HL-60/S4 treated with retinoic acid at 250 ng/mL for 4 days and 3 days (cell line): ENCODE measurements around the gene SLC6A19.
"Not testable (repeated sequence)": the region's sequence is repeated elsewhere in the genome, so short reads cannot be mapped to it uniquely, and the experiment has no call there.

Source experiments
- in situ Hi-C: fragments of 300-500 bp; cut with MboI; formaldehyde crosslinking; loops from 2 replicates; pipeline ENCODE4 v1.7.0; 2022; ENCODE audit warnings: low sequenced_read_pairs

SLC6A19 gene

DNA sequence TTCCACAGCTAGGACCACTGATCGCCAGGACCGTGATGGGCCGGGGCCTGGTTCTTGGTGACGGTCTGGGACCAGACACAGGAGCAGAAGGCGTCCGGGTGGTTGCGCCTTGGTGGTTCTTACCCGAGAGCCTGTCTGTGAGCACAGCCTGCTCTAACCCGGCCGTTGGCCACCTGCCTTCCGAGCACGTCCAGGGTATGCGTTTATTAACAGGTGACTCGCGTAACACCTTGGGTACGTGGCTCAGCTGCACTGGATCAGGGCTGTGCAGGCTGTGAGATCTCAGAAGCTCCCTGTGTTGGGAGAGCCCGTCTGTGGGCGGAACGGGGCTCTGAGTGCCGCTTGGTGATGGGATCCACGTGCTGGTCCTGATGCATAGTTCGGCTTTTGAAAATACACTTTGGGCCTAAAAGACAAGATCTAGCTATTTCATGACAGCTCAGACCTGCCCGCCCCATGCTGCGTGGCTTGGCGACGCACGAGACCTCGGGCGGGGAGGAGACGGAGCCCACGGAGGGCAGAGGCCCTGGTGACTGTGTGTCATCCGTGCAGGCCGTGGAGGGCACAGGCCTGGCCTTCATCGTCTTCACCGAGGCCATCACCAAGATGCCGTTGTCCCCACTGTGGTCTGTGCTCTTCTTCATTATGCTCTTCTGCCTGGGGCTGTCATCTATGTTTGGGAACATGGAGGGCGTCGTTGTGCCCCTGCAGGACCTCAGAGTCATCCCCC, 17.1 kb downstream of the SLC6A19 start:
- in situ Hi-C loops, result no loop called here

DNA sequence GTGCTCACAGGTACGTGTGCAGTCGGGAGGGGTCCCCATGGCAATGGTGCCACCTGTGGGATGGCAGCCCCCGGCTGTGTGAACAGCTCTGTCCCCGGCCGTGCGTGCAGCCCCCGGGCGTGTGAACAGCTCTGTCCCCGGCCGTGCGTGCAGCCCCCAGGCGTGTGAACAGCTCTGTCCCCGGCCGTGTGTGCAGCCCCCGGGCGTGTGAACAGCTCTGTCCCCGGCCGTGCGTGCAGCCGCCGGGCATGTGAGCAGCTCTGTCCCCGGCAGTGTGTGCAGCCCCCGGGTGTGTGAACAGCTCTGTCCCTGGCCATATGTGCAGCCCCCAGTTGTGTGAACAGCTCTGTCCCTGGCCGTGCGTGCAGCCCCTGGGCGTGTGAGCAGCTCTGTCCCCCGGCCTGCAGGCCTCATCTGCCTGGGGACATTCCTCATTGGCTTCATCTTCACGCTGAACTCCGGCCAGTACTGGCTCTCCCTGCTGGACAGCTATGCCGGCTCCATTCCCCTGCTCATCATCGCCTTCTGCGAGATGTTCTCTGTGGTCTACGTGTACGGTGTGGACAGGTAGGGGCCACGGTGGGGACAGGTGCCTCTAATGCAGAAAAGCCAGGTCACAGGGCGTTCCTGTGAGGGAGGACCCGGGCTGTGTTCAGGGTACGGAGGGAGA, 17.8 kb downstream of the SLC6A19 start:
- in situ Hi-C loops, result no loop called here

DNA sequence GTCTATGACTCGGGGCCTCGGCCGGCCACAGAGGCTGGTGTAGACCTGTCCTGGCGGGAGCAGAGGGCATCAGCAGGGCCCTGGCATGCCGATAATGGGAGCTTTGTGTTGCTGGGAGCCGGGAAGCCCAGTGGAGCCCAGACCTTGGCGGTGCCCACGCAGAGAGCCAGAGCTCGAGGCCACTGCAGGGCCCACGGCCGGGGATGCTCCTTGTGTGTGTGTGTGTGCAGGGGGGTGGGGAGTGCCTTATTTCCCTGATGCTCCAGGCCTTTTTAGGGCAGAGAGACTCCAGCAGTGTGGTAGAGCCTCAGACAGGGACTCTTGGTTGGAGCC, 18.3 kb downstream of the SLC6A19 start:
- in situ Hi-C loops, result no loop called here

DNA sequence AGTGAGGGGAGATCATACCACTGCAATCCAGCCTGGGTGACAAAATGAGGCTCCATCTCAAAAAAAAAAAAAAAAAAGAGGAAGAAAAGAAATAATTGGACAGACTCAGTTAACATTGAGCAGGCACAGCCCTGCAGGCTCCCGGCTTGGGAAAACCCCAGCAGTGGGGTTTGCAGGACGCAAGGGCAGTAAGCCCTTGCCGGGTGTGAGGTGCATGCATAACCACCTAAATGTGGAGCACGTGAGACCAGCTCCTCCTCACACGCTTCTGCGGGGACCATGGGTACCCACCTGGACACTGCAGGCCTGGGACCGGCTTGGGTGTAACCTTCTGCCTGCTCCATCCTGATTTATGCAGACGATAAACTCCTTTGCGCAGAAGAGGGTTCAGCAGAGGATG, 19.0 kb downstream of the SLC6A19 start:
- in situ Hi-C loops, result no loop called here

DNA sequence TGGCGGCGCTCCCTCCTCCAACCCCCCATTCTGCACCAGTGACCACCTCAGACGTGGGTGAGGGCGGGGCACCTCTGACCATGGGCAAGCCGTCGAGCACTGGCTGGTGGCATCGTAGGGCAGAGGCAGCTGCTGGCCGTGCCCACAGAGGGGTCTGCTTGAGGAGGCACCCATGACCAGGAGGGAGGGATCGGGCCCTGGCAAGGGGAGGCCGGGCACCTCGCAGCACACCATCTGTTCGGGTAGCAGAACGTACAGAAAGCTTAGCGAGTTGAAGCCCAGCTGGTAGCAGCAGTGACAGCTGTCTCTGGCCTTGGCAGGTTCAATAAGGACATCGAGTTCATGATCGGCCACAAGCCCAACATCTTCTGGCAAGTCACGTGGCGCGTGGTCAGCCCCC, 19.4 kb downstream of the SLC6A19 start:
- in situ Hi-C loops, result no loop called here

DNA sequence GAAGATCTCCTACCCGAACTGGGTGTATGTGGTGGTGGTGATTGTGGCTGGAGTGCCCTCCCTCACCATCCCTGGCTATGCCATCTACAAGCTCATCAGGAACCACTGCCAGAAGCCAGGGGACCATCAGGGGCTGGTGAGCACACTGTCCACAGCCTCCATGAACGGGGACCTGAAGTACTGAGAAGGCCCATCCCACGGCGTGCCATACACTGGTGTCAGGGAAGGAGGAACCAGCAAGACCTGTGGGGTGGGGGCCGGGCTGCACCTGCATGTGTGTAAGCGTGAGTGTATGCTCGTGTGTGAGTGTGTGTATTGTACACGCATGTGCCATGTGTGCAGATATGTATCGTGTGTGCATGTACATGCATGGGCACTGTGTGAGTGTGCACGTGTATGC, 20.3 kb downstream of the SLC6A19 start:
- in situ Hi-C loops, result no loop called here

GRCh38 chr5:1222147-1222546, 20.8 kb downstream of the SLC6A19 start:
- in situ Hi-C loops, result no loop called here

DNA sequence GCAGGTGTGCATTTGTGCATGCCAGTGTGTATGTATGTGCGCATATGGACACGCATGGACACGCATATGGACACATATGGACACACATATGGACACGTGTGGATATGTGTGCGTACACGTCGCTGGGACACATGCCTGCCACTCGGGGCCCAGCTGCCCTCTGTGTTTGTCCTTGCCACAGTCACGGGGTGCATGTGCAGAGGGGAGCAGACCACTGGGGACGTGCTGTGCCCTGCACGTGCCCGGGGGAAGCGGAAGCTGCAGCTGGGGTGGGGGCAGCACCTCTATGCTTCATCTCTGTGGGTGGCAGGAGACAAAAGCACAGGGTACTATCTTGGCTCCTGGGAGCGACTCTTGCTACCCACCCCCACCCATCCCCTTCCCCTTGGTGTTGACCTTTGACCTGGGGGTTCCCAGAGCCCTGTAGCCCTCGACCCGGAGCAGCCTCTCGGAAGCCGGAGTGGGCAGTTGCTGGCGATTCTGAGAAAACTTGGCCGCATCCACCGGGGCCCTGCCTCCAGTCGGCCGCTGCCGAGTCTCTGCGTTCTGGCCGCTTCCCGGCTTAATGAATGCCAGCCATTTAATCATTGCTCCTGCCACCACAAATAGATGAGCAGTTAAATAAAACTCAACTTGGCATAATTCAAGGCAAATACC, 21.4 kb downstream of the SLC6A19 start:
- in situ Hi-C loops, result no loop called here

DNA sequence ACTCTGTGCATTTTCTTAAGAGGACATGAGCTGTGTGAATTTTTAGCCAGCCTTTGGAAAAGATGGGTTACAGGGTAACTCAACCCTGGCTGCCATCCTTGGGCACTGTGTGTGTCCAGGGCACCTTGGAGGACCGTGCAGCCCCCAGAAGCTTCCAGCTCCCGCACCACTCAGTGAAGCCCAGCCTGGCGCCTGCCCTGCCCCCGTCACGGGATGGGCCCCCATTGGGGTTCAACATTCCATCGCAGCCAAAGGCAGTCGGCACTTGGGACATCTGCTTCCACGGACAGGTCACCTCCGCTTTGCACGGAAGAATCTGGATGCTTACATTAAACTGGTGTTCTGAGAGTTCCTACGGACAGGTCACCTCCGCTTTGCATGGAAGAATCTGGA, 21.9 kb downstream of the SLC6A19 start:
- in situ Hi-C loops, result no loop called here

DNA sequence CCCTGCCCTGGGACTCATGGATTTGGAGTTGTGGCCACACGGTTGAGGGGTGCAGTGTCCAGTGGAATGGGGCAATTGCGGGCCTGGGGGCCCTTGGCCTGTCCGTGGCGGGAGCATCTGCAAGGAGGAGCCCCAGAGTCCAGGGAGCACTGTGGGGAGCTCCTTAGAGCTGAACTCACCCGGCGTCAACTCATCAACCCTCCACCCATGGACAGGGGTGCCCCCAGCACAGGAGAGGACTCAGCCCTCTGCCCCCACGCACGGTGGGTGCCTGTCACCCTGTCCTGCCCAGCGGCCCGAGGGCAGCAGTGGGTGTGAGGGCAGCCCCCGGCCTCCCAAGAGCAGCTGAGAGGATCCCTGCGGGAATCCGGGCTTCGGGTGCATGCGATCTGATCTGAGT, 23.2 kb downstream of the SLC6A19 start:
- in situ Hi-C loops, result no loop called here

- in situ Hi-C loops, result no loop called here
Observed at GRCh38 chr5:1225081-1225480, 23.7 kb downstream of the SLC6A19 start, which contains the start of gene SLC6A18. Gene SLC6A18 (plus strand): TSS chr5:1225381. CDS start chr5:1225478, 97 bp downstream.

DNA sequence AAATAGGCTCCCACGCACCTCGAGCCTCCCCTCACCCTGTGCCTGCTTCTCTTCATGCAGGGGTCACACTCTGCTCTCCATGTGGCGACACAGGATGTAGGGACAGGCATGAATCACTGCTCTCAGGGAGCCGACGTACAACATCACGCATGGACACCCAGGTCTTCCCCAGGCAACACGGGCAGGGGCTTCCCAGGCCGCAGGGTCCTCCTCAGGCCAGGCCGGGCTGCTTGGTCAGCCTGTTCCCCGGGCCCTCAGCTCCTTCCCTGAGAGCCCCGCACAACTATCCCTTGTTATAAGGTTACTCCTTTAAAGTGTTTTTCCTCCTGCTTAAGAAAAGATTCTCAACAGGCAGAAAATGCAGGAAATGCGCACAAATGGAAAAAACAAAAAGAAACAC, 24.8 kb downstream of the SLC6A19 start:
- in situ Hi-C loops, result no loop called here

- in situ Hi-C loops, result no loop called here
Observed at GRCh38 chr5:1226839-1227581, 25.6 kb downstream of the SLC6A19 start.

GRCh38 chr5:1227667-1228066, 26.3 kb downstream of the SLC6A19 start:
- in situ Hi-C loops, result no loop called here

GRCh38 chr5:1228120-1228519, 26.7 kb downstream of the SLC6A19 start:
- in situ Hi-C loops, result no loop called here

DNA sequence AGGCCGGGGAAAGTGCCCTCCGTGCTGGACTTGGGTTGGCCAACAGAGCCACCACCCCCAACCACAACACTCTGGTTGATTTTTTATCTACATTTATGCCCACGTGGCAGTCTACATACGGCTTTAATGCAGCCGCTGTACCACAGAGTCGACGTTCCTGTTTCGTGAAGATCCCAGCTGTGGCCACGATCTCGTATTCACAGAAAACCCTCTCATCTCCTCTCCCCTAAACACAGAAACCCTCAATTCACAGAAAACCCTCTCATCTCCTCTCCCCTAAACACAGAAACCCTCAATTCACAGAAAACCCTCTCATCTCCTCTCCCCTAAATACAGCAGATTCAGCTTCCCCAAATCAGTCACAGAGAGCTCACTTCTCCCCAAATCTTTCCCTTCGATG, 27.6 kb downstream of the SLC6A19 start:
- in situ Hi-C loops, result not testable (repeated sequence)

DNA sequence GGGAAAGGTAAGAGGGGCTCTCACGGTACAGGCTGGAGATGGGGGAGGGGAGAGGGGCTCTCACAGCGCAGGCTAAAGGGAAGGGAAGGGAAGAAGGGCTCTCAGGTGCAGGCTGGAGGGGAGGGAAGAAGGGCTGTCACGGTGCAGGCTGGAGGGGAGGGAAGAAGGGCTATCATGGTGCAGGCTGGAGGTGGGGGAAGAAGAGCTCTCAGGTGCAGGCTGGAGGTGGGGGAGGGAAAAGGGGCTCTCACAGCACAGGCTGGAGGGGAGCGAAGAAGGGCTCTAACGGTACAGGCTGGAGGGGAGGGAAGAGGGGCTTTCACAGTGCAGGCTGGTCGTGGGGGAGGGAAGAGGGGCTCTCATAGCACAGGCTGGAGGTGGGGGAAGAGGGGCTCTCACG, 28.4 kb downstream of the SLC6A19 start:
- in situ Hi-C loops, result no loop called here

- in situ Hi-C loops, result no loop called here
Observed at GRCh38 chr5:1230551-1230950, 29.2 kb downstream of the SLC6A19 start.

DNA sequence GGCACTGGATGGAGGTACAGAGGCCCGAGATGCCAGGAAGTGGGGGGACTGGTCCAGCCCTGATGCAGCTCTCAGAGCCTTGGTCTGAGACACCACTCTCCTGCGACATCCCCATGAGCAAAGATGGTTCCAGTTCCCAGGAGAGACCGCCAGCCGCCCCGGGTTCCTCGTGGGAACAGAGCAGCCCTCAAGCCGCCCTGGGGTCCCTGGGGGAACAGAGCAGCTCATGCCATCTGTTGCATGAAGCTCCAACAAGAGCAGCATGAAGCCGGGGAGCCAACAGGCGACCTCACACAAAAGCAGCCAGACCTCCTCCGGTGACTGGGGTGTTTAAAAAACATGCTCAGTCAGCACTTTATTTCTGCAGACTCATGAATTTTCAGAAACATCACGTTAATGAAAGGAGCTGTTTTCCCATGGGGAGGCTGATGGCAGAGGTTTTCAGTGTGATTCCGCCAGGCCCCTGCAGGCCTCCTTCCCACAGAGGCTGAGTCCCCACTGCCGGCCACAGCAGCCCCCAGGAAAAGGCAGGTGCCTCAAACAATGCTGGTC, 30.0 kb downstream of the SLC6A19 start:
- in situ Hi-C loops, result no loop called here

DNA sequence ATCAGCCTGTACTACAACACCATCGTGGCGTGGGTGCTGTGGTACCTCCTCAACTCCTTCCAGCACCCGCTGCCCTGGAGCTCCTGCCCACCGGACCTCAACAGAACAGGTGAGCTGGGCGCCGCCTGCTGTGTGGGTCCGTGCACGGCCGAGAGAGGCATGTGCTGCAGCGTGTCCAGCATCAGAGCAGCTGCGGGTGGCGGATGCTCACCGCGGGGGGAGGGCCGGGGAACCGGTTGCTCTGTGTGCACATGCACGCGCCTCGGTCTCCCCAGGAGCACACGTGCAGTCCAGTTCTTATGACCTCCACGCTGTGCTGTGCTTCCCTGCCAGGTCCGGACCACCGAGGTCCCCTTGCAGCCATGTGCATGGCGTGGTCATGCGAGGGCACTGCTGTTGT, 31.4 kb downstream of the SLC6A19 start:
- in situ Hi-C loops, result no loop called here

DNA sequence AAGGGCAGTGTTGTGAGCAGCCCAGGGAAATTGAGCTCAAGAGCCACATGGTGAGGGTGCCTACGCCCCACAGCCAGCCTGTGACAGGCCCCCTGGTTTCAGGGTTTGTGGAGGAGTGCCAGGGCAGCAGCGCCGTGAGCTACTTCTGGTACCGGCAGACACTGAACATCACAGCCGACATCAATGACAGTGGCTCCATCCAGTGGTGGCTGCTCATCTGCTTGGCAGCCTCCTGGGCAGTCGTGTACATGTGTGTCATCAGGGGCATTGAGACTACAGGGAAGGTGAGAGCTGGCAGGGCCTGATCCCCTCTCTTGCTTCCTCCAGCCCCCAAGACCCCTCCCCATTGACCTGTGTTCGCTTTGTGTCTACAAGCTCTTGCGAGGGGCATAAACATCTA, 34.0 kb downstream of the SLC6A19 start:
- in situ Hi-C loops, result no loop called here
